MV-4-11 (cell line): ENCODE measurements around the gene ERAP2.
A peak's percentile ranks its signal among the peaks of the same experiment; 100 is the strongest.

Source experiments
- DNase-seq: peaks from one replicate; lab custom pipeline; 2025; lab: John Stamatoyannopoulos, UW

Gene ERAP2

DNA sequence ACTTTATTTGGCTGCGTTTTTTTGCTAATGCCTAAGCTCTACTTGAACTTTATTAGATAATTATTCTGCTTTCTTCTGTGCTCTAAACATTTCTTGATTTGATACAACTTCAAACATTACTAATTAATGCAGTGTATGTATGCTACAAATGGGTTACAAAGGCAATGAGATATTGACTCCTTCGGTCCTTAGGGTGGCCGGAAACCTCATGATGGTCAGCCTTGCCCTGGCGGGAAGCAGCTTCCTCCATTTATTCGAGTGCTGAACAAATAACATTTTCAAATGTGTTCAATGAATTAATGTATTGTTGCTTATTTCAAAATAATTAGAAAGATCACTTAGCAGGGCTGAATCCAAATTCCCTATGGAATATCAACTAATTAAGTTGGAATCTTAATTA is 55.7 kb downstream of the ERAP2 start:
- no peak for DNase-seq

DNA sequence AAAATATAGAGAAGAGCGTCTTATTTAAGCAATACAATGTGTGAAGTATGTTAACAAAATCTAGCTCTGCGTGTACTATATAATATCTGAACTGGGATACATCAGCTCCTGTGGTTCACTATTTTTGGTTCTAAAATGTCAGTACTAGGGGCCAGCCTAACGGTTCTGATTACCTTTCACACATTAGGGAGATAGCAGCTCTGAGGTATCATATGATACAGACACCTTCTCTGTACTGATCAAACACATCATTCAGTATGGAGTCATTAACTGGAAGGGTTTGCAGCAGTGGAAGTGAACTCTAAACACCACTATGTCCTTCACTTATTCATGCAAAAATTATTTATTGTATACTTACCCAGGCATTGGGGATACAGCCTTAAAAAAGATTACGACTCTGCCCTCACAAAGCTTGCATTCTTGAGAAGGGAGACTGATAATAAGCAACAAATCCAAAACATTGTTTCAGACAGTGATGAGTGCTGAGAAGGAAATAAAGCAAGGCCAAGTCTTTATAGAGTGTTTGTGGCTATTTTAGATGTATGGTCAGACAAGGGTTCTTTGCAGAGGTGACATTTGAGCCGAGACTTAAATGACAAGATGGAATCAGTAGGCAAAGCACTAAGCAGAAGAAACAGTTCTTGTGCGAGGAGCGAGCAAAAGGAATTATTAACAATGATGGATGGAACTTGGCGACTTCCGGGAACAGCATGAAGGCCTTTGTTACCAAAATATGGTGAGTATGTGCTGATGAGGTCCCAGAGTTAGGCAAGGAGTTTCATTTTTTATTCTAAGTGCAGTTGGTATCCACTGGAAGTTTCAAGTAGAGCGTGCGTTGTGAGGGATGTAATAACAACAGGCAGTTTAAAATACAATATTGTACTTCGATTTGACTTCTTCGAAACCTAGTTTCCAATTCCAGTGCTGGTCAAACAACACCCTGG is 57.7 kb downstream of the ERAP2 start:
- peak; percentile 55 for DNase-seq

DNA sequence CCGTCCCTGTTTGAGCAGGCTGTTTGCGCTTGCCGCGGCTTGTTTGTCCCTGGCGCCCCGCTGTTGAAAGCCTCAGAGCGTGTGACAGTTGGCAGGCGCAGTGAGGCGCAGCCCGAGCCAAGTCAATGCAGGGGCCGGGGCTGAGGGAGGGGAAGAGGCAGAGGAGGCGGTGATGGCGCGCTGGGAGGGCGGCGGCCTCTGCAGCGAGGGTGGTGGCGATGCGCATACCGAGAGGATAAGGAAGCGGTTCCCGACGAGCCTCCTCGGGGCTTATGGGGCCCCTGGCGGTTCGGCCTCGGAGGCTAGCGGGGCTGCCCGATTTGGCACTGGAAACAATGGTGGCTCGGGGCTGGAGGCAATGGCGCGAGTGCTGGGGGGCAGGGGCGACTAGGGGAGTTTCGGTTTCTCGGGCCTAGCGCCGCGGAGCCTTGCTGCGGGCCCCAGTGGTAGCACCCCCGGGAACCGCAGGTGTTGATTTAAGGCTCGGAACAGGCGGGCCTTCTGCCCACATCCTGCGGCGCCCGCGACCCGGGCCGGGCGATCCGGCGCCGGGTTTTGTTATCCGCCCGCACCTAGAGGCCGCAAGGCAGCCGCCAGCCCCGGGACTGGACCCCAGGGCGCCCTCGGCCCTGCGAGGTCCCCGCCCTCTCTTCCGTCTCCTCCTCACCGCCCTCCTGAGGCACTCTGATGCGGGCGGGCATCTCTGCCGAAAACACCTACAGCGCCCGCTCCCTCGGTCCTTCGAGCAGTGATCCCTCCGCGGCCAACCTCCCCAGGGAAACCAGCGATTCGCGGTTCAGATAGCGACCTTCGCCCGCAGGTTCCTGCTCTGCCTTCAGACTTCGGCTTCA is 58.6 kb downstream of the ERAP2 start:
- peak; percentile 94 for DNase-seq

DNA sequence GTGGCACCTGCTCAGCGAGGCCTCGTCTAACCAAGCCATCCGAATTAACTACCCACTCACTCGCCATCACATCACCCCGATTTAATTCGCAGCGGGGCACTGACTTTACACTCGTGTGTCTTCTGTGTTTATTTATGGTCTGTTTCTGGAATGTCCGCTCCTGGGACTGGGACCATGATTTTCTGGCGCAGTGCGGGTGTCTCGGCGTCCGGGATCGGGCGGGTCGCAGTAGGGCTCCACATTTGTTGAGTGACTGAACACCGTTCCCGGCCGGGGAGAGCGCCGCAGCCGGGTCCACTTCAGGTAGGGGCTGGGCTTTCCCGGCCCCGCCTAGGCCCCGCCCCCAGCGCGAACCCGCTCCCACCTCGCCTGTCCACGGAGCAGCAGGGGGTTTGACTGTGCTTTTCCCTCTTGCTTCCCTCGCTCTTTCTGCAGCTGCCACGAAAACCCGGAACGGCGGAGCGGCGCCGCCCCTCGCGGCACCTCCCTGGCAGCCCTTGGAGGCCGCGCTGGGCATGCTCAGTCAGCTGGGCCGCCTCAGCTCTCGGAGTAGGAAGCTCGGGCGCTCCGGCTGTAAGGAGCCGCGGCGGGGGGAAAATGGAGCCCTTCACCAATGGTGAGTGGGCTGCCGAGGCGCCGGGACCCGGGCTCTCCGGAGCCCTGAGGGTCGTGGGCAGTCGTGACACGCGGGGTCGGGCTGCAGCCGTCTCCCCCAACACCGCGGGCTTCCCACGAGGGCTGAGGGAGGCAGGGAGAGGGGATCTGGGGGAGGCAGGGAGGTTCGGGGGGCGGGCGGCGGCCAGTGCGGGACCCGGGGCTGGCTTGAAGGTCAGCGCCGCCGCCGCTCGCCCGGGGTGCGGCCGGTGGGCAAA is 59.5 kb downstream of the ERAP2 start, which contains the start of gene LNPEP:
LNPEP (plus strand) TSS at position 522 of the 872 bp plus-strand sequence; CDS start at position 598, 76 bp downstream.
- peak; percentile 94 for DNase-seq

DNA sequence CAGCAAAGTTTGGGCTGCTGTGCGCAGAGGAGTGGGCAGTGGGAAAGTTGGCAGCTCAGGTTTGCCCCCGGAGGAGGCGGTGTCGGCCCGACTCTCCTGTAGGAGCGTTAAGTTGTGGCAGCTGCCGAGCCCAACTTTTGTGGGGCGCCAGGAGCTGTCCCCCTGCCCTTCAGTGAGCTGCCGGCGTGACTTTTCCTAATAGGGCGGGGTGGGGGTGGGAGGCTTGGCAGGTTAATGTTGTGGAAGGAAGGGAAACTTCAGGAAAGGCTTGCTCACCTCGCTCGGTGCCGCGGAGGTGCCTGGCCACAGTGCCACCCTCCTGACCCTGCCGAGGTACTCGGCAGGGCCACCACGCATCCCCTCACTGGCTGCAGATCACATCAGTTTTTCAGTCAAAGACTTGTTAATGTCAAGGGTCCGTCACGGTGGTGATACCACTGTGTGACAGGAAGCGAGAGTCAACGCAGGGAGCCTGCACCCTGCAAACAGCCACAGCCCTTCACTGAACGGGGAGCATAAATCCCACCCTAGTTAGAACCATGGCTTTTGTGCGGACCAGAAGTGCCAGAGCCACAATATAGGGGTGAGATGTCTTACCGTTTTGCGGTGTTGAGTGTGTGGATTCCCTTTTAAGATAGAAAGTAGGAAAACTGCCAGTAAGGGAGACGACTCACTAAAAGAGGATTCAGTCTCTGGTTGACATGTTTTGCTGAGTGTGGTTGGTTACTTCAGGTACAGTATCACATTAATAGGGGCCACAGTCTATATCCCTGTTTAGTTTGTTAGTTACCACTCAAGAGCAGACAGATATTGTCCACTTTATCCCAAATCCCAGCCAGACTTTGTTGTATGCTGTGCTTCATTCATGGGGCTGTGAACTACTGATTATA is 60.4 kb downstream of the ERAP2 start:
- DNase-seq: peak; percentile 23

DNA sequence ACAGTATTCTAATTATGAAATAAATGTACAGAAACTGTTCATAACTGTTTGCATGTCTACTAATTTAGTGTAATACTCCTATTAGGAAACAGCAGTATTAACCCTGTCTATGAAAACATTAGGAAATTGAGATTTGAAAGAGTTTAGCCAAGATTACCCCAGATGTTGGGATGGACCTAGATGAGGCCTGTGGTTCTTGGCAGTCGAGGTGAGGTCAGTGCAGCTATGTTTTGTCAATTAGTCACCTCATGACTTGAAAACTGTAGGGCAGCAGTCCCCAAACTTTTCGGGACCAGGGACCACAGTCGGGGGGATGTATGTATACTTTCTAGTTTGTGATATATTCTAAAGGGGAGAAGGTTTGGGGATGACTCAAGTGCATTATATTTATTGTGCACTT is 64.3 kb downstream of the ERAP2 start:
- DNase-seq: no peak

DNA sequence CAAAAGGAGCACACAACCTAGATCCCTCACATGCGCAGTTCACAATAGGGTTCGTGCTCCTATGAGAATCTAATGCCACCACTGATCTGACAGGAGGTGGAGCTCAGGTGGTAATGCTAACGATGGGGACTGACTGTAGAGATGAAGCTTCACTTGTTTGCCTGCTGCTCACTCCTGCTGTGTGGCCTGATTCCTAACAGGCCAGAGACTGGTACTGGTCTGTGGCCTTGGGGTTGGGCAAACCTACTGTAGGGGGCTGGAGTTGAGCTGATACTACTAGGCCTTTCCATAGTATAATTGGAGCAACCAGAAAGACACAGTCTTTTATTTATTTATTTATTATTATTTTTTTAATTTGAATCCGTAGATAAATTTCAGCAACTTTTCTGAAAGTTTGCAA is 64.8 kb downstream of the ERAP2 start:
- no peak for DNase-seq

DNA sequence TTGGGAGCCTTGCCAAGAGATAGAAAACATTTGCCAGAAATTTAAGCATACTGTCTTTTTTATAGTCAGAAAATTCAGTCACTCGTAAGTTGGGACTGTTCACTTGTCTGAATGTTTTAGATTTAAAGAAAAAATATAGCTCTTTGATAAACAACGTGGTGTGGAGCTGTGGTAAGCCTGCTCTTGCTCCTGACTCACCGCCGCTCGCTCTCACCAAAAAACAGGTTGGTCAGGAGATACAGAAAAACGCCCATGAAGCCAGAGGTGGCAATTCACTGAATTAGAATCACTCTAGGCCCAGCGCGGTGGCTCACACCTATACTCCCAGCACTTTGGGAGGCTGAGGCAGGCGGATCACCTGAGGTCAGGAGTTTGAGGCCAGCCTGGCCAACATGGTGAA is 65.8 kb downstream of the ERAP2 start:
- DNase-seq: no peak

DNA sequence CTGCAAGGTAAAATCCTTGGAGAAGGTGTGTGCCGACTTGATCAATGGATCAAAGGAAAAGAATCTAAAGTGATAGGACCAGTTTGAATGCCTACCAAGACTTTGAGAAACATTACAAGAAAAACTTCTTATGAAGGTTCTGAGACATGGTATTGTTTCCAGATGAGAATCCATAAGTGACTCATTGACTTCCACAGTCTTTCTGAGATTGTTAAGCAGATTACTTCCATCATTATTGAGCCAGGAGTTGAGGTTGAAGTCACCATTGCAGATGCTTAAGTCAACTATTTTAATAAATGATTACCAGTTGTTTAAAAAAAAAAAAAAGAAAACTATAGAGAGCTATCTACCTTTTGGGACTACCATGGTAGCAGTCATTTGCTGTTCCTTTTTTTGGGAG is 66.6 kb downstream of the ERAP2 start:
- DNase-seq: no peak

DNA sequence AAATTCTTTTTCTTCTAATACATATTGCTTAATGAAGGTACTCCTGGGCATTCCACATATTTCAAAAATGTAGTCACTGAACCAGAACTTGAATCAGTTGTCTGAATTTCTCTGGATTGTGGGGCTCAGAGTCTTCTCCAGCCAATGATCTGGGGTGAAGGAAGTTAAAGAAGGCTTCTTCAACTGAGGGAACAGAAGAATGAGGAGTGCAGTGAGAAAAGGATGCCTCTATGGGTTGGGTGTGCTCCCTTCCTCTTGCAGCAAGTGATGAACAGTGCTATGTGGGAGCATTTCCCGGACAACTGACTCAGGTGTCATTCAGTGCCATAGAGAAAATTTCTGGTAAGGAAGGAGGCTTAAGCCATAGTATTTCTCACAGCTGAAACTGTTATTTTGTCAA is 67.5 kb downstream of the ERAP2 start:
- DNase-seq: no peak

DNA sequence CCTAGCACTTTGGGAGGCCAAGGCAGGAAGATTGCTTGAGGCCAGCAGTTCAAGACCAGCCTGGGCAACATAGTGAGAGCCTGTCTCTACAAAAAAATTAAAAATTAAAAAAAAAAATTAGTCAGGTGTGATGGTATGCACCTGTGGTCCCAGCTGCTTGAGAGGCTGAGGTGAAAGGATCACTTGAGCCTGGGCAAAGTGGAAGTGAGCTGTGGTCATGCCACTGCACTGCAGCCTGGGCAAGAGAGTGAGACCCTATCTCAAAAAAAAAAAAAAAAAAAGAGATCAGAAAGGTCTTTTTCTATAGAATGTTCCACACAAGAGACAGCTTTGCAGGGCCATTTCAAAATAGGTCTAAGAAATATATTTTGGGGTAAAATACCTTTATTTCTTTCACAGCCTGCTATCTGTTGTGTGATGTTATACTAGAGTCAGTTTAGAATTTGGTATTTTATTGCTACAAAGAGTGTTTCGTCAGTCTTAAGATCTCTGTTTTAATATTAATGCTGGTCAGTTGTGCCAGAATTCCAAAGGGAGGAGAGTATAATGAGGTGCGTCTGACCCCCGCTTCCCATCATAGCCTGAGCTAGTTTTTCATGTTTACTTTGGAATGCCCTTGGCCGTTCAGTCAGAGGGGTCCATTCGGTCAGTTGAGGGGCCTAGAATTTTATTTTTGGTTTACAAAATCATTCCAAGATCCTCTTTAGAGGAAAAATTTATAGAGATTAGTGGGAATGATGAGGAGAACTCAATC is 69.0 kb downstream of the ERAP2 start:
- no peak for DNase-seq

DNA sequence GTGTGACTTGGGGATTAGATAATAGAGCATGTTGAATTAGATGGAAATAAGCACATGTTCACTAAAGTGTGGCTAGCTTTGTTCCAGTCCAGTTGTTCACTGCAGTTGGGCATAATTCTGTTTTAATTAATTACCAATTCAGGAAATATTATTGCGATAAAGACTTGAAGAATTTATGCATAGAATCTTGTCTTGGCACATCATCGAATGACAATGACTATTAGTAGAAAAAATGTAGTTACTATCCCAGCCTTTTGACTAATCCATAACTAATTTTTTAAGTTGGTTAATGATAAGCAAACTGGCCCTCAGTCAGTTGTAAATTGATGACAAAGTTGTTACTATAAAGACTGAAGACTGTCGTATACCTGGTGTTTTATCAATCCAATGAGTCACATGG is 70.1 kb downstream of the ERAP2 start:
- no peak for DNase-seq

DNA sequence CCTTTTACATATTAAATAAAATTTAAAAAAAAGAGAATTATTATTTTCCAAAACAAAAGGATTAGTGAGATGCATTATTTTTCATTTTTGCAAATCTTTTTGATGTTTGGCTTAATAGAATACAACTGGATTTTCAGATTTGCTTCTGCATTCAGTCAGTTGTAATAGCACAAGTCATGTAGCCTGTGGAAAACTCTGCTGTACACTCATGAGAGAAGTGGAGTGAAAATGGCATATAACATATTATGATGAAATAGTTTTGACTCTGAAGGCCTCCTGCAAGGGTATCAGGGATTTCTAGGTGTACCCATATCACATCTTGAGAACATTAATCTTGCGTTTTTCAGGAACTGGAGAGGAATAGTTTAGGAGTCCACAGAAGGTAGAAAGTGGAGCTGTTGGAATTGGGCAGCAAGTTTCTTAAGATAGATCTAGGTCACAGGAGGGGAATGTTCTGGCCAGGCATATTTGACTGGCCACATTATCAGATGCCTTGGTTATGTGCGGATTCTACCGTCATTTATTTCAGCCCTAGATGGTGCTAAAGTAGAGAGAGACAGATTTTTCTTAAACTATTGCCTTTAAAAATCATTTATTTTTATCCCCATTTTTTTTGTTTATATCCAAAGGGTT is 75.9 kb downstream of the ERAP2 start:
- DNase-seq: no peak

DNA sequence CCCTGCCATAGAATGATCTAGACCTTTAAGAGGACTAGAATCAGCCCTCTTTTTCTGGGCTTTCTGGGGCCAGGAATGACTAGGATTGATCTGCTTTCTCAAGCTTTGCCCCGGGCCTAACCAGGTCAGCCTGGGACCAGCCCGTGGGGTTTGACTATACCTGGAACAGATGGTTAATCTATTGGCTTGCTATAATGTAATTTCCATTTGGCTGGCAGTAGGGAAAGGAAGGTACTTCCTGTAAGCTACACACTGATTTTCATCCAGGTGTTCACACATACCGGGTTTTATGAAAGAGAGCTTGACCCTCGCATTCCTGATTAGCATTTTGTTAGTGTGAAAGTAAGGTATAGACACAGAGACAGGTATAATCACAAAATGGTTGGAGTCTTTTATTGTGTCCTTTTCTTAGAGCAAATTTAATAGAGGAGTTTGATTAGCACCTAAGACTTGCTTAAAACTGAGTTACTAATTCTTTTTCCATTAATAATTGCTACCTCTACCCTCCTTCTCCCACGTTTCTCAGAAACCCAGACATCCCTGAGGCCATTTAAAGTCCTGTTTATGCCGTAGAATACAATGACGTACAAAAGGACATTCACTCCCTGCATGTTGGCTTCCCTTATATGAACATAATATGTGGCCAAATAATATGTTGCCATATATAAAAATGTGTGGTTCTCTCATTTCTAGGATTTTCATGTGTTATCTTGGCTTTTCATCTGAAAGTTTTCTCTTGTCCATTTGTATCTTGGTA is 76.9 kb downstream of the ERAP2 start:
- no peak for DNase-seq

DNA sequence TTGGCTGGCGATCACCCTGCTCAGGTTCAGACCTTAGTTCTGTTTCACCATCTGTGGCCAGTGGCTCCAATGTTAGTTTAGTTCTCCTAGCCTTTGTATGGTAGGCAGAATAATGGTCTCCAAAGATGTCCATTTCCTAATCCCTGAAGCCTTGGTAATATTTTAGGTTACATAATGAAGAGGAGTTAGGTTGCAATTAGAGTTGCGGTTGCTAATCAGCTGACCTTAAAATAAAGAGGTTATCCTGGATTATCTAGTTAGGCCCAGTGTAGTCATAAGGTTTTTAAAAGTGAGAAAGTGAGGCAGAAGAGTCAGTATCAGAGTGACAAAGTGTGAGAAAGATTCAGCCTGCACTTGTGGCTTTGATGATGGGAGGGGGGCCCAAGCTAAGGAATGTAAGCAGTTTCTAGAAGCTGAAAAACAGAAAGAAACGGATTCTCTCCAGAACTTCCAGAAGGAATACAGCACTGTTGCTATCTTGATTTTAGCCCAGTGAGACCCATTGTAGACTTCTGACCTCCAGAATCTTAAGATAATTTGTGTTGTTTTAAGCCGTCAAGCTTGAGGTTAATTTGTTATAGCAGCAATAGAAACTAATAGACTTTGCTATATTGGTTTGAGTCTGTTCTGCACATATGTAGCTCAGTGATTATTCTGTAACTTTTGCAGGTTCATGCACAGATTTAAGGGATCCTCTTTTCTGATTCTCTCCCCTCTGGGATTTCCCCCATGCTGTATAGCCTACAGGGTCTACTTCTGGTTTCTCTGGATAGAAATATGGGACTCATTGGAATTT is 81.2 kb downstream of the ERAP2 start:
- peak; percentile 20 for DNase-seq

DNA sequence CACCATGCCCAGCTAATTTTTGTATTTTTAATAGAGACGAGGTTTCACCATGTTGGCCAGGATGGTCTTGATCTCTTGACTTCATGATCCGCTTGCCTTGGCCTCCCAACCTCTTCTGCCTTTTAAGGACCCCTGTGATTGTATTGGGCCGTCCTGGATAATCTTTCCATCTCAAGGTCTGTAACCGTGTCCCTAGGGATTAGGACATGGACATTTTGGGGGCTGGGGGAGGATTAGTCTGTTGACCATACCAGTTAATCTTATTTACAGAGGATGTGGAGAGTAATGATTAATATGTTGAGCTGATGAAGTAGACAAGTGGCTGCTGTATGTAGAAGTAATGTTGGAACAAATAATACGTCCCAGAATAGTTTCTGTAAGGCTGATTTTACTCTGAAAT is 82.7 kb downstream of the ERAP2 start:
- DNase-seq: no peak

DNA sequence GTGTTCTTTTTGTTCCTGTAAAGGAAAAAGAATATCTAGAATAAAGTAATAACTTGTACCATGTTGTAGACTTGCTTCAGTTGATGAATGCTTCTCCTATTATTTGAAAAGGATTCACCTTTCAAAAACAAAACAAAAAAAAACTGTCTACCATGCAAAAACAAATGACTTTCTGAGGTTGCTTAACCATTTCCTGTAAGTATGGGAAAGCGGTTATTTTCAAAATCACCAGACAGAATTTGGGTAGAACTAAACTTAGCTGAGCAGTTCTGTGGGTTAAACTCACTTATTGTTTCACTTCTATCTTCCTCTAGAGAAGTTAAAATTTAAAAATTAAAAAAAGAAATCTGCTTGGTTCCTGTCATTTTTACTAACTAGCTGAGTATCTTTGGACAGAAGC is 84.8 kb downstream of the ERAP2 start:
- peak; percentile 94 for DNase-seq

DNA sequence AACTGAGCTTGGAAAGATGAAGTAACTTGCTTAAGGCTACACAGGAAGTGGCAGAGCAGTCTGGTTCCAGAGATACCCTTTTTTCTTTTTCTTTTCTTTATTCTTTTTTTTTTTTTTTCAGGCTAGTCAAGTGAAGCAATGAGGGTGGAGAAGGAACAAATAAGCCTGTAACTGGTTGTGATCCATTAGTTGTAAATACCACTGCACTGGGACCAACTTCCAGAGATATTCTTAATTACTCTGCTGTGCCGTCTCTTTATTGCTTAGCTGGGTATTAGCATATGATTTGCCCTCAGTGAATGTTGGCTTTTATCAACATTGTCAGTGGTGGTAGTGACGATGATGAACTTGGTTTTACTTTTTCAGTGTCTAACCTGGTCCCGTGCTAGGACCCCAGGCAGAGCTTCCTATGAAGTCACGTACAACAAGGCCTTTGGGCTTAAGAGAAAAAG is 86.3 kb downstream of the ERAP2 start:
- DNase-seq: peak; percentile 52
